ENCODE measurements around the gene LRP1B. TPM values are rescaled to one million over a fixed set of nuclear protein-coding genes. Genes with fewer than 3 reads are reported as not detected.

LRP1B gene
- total RNA-seq, 1 experiment from 2014 or later: 0.08 TPM

DNA sequence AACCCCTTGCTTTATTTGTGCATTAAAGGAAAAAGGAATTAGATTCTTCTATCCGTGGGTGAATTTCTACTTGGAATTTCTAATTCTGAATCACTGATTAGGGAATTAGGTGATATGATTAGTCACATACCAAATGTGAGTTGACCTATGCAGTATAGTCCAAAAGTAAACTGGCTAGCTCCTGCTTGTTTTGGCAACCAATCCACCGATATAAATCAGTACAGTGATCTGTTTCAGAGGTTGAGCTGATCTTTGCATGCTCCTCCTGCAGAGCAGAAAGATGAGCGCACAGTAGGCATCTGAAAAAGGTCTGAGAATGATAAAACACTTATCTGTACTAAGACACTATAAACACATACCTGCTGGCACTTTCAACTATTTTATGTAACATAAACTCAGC lies 86.6 kb downstream of the LRP1B start:
- Histone ChIP-seq H3K36me3 (no peaks in the 10 kb centered on the region), H3K4me1 (replicated peaks) (no peaks in the 10 kb centered on the region), H3K27ac (no peak overlapping the region), H3K9me3 (replicated peaks) (no peaks in the 10 kb centered on the region), H3K27me3 (replicated peaks) (no peaks in the 10 kb centered on the region; the same call in 1 of the 2 replicates), H3K4me3 (no peak overlapping the region)
- DNase-seq (ENCODE audit: low read depth in 1 of 2, low spot score in 2 of 2): no peak

DNA sequence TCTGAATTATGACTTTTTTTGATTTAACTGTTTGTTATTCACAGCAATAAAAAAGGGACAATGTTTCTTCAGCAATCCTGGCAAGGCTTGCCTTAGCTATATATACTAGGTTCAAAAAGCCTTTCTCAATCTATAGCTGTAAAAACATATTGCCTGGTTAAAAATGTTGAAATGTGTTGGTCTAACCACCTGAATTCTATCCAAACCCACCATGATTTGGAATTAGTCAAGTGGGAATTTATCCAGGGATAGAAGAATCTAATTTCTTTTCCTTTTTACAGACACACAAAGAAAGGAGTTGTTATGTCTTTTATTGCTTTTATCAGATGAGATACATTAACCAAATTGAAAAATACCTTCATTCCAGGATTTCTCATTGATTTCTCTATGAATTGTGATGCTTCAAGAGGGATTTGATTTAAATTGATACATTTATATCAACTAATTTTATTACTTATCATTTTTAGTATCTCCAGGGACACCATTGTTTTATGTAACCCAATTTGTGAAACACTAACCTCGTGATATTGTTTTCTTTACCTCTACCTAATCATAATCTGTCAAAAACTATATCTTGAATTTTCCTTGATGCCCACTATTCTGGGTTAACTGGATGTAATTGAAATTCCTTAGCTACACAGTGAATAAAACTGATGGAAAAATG lies 88.1 kb downstream of the LRP1B start:
- H3K27ac ChIP-seq: no peak overlapping the region
- no peaks in the 10 kb centered on the region for H3K4me1 ChIP-seq (replicated peaks)
- no peaks in the 10 kb centered on the region for H3K36me3 ChIP-seq
- no peak overlapping the region for H3K4me3 ChIP-seq
- H3K27me3 ChIP-seq (replicated peaks): no peaks in the 10 kb centered on the region; the same call in 1 of the 2 replicates
- DNase-seq (ENCODE audit: low read depth in 1 of 2, low spot score in 2 of 2): no peak
- H3K9me3 ChIP-seq (replicated peaks): no peaks in the 10 kb centered on the region

DNA sequence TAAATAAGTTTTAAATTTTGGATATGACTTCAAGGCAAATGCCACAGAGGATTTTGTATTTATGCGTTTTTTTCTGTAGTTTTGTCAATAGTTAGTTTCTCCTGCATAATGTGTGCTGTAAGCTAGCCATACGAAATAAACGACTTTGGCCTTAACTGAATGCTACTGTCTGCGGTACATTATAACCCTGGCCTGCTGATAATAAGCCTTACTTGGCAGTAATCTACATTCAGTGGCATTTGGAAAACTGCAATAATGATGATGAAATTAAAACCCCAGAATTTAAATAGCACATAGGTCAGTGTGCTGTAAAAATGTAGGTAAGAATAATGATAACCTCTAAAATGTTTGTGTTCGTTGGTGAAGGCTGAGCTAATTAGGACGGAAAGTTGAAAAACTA lies 88.8 kb downstream of the LRP1B start:
- no peak for DNase-seq (ENCODE audit: low read depth in 1 of 2, low spot score in 2 of 2)
- Histone ChIP-seq H3K9me3 (replicated peaks) (no peaks in the 10 kb centered on the region), H3K27ac (no peak overlapping the region), H3K27me3 (replicated peaks) (no peaks in the 10 kb centered on the region; the same call in 1 of the 2 replicates), H3K4me3 (no peak overlapping the region), H3K4me1 (replicated peaks) (no peaks in the 10 kb centered on the region), H3K36me3 (no peaks in the 10 kb centered on the region)

DNA sequence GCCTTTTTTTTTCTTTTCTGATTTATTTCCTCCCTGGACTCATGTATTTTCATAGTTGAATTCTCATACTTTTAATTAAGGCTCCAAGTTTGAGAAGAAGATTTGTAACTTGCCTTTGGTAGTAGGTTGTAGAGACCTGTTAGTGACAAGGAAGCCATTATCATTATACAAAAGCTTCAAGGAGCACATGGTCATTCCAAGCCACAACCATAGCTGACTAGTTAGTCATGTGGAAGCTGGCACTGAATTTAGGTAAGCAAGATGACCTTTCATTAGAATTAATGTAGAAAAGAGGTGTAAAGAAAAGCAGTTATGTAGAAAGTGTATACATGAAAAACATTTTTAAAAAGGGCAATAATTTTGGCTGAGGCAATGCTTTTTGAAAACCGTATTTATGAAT lies 89.7 kb downstream of the LRP1B start:
- no peak for DNase-seq (ENCODE audit: low read depth in 1 of 2, low spot score in 2 of 2)
- H3K4me1 ChIP-seq (replicated peaks): no peaks in the 10 kb centered on the region
- H3K36me3 ChIP-seq: no peaks in the 10 kb centered on the region
- no peaks in the 10 kb centered on the region; the same call in 1 of the 2 replicates for H3K27me3 ChIP-seq (replicated peaks)
- no peaks in the 10 kb centered on the region for H3K9me3 ChIP-seq (replicated peaks)
- H3K4me3 ChIP-seq: no peak overlapping the region
- no peak overlapping the region for H3K27ac ChIP-seq

DNA sequence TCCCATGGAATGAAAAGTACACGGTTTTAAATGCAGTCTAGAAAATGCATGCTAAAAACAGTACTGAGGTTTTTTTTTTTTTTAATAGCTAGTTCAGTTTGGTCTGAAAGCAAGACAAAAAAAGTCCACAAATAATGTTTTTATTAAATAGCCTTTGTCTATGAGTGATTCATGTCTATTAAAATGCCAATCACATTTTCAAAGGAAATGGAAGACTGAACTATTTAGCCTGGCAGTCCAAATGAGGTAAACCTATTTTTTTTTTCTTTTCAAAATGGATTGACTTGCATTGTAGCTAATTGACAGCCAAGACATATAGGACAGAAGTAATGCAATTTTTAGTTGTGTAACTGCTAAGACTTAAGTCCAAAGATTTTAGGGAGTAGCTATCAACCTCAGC lies 90.3 kb downstream of the LRP1B start:
- H3K9me3 ChIP-seq (replicated peaks): no peaks in the 10 kb centered on the region
- no peak overlapping the region for H3K4me3 ChIP-seq
- DNase-seq (ENCODE audit: low read depth in 1 of 2, low spot score in 2 of 2): no peak
- no peaks in the 10 kb centered on the region for H3K4me1 ChIP-seq (replicated peaks)
- H3K27me3 ChIP-seq (replicated peaks): no peaks in the 10 kb centered on the region; the same call in 1 of the 2 replicates
- no peaks in the 10 kb centered on the region for H3K36me3 ChIP-seq
- H3K27ac ChIP-seq: no peak overlapping the region

DNA sequence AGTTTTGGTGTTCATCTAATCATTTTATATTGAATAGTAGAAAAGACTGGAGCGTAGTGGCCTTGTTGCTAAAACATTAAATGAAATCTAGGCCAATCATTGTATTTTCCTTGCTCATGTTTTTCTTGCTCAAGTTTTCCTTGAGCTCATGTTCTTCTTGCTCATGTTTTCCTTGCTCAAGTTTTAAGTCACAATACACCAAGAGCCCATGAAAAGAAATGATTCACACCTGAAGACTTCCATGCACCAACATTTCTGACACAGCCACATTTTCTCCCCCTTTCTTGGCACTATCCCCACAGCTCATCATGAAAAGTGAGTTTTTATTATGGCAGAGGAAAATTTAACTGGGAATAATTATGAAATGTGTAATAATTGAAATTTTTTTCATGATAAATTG lies 92.0 kb downstream of the LRP1B start:
- no peaks in the 10 kb centered on the region for H3K9me3 ChIP-seq (replicated peaks)
- no peak overlapping the region for H3K27ac ChIP-seq
- H3K27me3 ChIP-seq (replicated peaks): no peaks in the 10 kb centered on the region; the same call in 1 of the 2 replicates
- no peak overlapping the region for H3K4me3 ChIP-seq
- H3K4me1 ChIP-seq (replicated peaks): no peaks in the 10 kb centered on the region
- no peak for DNase-seq (ENCODE audit: low read depth in 1 of 2, low spot score in 2 of 2)
- no peaks in the 10 kb centered on the region for H3K36me3 ChIP-seq

DNA sequence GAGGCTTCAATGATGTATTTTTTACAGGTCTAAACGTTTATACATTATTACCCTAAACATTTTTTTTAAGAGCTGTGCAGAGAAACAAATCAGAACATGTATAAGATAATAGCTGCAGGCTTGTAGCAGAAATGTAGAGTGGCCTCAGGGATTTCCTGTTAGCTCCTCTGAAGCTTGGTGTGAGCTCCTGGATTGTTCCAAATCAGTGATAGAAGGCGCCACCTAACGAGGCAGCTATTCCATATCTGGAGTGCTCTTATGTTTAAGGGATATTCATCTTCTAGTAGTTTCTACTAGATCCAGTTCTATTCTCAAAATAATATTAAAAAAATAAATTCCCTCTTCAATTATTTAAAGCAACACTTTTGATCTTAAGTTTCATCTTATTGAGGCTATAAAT lies 93.1 kb downstream of the LRP1B start:
- no peak for DNase-seq (ENCODE audit: low read depth in 1 of 2, low spot score in 2 of 2)

DNA sequence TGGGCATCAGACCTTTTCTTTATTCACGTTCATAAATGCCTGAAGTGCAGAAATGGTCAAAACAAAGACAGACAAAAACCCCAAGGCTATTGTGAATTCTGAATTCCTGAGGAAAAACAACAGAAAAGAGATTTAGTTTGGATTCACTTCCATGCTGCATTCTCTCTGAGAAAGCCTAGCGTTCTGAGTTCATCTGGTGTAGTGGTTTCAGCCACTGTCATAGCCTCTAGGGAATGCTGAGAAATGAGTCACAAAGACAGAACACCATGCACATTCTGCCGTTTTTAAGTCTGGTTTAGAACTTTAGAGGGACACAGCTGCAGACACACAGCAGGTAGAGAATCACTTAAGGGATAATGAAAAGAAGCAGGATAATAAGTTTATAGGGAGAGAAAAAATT lies 93.8 kb downstream of the LRP1B start:
- no peak overlapping the region for H3K4me3 ChIP-seq
- no peak for DNase-seq (ENCODE audit: low read depth in 1 of 2, low spot score in 2 of 2)
- H3K36me3 ChIP-seq: no peaks in the 10 kb centered on the region
- H3K9me3 ChIP-seq (replicated peaks): no peaks in the 10 kb centered on the region
- H3K27ac ChIP-seq: no peak overlapping the region
- H3K27me3 ChIP-seq (replicated peaks): no peaks in the 10 kb centered on the region; the same call in 1 of the 2 replicates
- no peaks in the 10 kb centered on the region for H3K4me1 ChIP-seq (replicated peaks)

More for the DNA sequence above, 93.1 kb downstream of the LRP1B start:
- Histone ChIP-seq H3K36me3 (no peaks in the 10 kb centered on the region), H3K27ac (no peak overlapping the region), H3K4me3 (no peak overlapping the region), H3K9me3 (replicated peaks) (no peaks in the 10 kb centered on the region), H3K4me1 (replicated peaks) (no peaks in the 10 kb centered on the region), H3K27me3 (replicated peaks) (no peaks in the 10 kb centered on the region; the same call in 1 of the 2 replicates)

DNA sequence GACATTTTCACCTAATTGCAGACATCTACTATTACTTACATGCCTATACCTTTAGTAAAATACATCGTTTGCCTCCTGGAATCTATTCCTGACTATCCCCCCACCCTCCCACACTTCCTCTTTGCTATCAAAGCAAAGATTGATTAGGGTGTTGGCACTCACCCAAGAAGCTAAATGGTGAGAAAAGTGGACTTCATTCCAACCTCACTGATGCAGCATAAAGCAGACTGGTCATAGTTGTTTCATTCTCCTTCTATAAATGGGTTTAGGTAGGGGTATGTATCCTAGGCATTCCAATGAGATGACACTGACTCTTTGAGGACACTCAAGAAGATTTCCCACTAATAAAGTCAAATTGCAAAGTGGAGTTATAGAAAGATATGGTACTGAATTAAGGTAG lies 97.4 kb downstream of the LRP1B start:
- no peak for DNase-seq (ENCODE audit: low read depth in 1 of 2, low spot score in 2 of 2)
- no peaks in the 10 kb centered on the region for H3K36me3 ChIP-seq

DNA sequence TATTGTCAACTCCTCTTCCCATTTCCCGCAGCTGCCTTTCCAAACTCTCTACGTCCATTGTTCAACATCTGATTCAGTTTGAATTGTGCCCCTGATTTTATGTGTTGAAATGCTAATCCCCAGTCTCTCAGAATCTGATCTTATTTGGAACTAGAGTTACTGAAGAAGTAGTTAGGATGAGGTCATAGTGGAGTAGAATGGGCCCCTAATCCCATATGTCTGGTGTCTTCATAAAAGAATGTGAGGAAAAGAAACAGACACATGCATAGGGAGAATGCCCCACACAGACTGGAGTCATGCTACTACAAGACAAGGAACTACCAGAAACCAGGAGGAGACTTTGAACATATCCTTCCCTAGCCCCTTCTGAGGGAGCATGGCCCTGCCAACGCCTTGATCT lies 99.2 kb downstream of the LRP1B start:
- no peaks in the 10 kb centered on the region for H3K9me3 ChIP-seq (replicated peaks)
- H3K4me1 ChIP-seq (replicated peaks): no peaks in the 10 kb centered on the region
- no peaks in the 10 kb centered on the region for H3K36me3 ChIP-seq
- no peak overlapping the region for H3K27ac ChIP-seq
- H3K27me3 ChIP-seq (replicated peaks): no peaks in the 10 kb centered on the region; the same call in 1 of the 2 replicates
- no peak for DNase-seq (ENCODE audit: low read depth in 1 of 2, low spot score in 2 of 2)
- H3K4me3 ChIP-seq: no peak overlapping the region

More for the DNA sequence above, 97.4 kb downstream of the LRP1B start:
- Histone ChIP-seq H3K4me3 (no peak overlapping the region), H3K4me1 (replicated peaks) (no peaks in the 10 kb centered on the region), H3K27ac (no peak overlapping the region), H3K27me3 (replicated peaks) (no peaks in the 10 kb centered on the region; the same call in 1 of the 2 replicates), H3K9me3 (replicated peaks) (no peaks in the 10 kb centered on the region)

DNA sequence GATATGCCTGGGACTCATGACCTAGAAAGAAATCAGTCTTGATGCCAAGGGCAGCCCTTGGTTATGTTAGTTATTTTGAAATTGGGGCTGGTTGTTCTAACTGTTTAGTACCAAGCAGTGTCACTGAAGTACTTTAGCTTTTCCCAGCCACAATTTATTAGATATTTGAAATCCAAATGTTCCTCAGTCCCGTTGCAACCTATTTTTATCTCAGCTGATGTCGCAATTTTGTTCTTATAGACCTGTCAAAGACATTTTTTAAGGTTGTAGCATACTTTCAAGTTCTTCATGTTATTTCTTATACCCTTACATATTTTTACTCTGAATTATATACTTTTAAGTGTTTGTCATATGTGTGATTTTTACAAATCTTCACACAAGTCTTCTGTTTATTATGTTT lies 100.1 kb downstream of the LRP1B start:
- DNase-seq (ENCODE audit: low read depth in 1 of 2, low spot score in 2 of 2): no peak
- H3K36me3 ChIP-seq: no peaks in the 10 kb centered on the region
- H3K27ac ChIP-seq: no peak overlapping the region
- no peaks in the 10 kb centered on the region; the same call in 1 of the 2 replicates for H3K27me3 ChIP-seq (replicated peaks)
- no peaks in the 10 kb centered on the region for H3K4me1 ChIP-seq (replicated peaks)
- H3K9me3 ChIP-seq (replicated peaks): no peaks in the 10 kb centered on the region
- H3K4me3 ChIP-seq: no peak overlapping the region

DNA sequence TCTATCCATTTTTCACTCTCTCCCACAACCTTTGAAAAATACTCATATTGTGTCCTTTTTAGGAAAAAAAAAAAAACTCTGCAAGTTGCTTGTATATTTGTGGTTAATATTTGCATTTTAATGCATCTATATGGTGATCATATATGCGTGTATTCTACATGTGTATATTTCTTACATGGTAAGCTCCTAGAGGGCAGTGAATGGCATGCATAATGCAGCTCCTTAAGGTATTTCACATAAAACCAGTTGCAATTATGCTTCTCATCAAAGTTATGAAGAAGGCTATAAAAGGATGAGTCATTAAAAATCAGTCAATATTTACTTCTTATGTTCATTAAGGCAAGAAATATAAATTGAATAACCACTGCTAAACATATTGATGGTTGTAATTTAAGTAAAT lies 100.8 kb downstream of the LRP1B start:
- no peaks in the 10 kb centered on the region for H3K36me3 ChIP-seq
- DNase-seq (ENCODE audit: low read depth in 1 of 2, low spot score in 2 of 2): no peak
- H3K27ac ChIP-seq: no peak overlapping the region

DNA sequence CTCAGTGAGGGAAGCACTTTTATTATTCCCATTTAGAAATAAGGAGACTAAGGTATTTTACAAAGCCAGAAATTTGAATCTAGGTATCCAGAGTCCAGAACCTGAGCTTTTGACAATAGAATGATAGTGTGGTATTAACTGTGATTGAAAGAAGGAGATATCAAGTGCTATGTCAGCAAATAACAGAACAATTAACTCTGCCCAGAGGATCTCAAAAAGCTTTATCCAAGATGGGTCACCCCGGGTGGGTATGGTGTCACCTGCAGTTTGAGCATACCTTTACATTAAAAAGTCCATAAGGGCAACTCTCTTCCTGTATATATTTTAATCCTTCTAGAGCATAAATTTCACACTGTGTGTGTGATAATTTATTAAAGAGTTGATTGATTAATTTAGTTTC lies 105.4 kb downstream of the LRP1B start:
- Histone ChIP-seq H3K27ac (no peak overlapping the region), H3K27me3 (replicated peaks) (no peaks in the 10 kb centered on the region), H3K4me3 (no peak overlapping the region), H3K4me1 (replicated peaks) (no peaks in the 10 kb centered on the region), H3K9me3 (replicated peaks) (no peaks in the 10 kb centered on the region), H3K36me3 (no peaks in the 10 kb centered on the region)
- no peak for DNase-seq (ENCODE audit: low read depth in 1 of 2, low spot score in 2 of 2)

More for the DNA sequence above, 100.8 kb downstream of the LRP1B start:
- Histone ChIP-seq H3K27me3 (replicated peaks) (no peaks in the 10 kb centered on the region; the same call in 1 of the 2 replicates), H3K4me1 (replicated peaks) (no peaks in the 10 kb centered on the region), H3K4me3 (no peak overlapping the region), H3K9me3 (replicated peaks) (no peaks in the 10 kb centered on the region)

DNA sequence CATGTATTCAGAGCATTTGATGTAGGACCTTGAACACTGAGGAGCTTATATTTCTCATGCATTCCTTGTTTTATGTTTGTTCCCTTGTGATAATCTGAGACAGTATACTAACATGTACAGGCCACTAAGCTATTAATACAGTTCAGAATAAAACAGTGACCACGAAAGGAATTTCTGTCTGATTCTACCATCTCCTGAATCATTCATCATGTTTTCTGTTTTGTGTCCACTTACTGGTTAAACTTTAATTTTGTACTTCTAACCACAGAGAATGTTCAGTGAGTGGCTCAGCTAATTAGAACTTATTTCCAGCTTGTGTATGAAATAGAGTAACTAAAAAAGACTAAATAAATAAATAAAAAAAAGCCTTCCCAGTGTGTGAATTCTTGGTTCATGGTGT lies 110.4 kb downstream of the LRP1B start:
- H3K4me3 ChIP-seq: no peak overlapping the region
- H3K9me3 ChIP-seq (replicated peaks): no peaks in the 10 kb centered on the region
- no peaks in the 10 kb centered on the region for H3K4me1 ChIP-seq (replicated peaks)
- H3K36me3 ChIP-seq: no peaks in the 10 kb centered on the region
- no peak overlapping the region for H3K27ac ChIP-seq
- DNase-seq (ENCODE audit: low read depth in 1 of 2, low spot score in 2 of 2): no peak
- no peaks in the 10 kb centered on the region for H3K27me3 ChIP-seq (replicated peaks)

DNA sequence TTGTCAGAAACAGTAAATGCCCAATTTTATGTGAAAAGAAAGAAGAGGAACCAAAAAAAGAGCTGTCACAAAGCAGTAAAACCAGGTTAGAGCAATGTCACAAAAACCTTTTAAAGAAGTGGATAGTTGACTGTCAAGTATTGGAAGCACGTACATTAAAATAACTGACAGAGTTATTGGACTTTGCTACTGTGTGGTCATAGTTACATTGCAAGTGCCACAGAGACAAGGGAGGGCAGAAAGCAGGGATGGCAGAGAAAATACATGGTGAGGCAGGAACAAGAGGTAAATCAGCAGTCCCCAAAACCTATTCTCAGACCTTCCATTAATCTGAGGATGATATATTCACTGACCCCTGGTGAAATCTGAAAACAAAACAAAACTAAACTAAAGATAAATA lies 116.3 kb downstream of the LRP1B start:
- H3K4me1 ChIP-seq (replicated peaks): no peaks in the 10 kb centered on the region

More for the DNA sequence above, 116.3 kb downstream of the LRP1B start:
- H3K9me3 ChIP-seq (replicated peaks): no peaks in the 10 kb centered on the region
- H3K36me3 ChIP-seq: no peaks in the 10 kb centered on the region
- no peaks in the 10 kb centered on the region for H3K27me3 ChIP-seq (replicated peaks)
- H3K4me3 ChIP-seq: no peak overlapping the region
- DNase-seq (ENCODE audit: low read depth in 1 of 2, low spot score in 2 of 2): no peak
- H3K27ac ChIP-seq: no peak overlapping the region
